BJ (cell line): Measurements from ENCODE around the gene ZC3H6. TPM values are rescaled to one million over a fixed set of nuclear protein-coding genes. Genes with fewer than 3 reads are reported as not detected.

Source experiments
- CTCF ChIA-PET: fragments of 350-600 bp; formaldehyde crosslinking; extraction: SDS; loops from one replicate; lab custom pipeline; 2021; ENCODE audit warnings: antibody characterized with exemption, inconsistent platforms; lab: Yijun Ruan, JAX
- POLR2A ChIA-PET: fragments of 300-600 bp; sonication (Branson Sonifier 250); formaldehyde crosslinking; extraction: SDS; loops from one replicate; lab custom pipeline; 2021; ENCODE audit warnings: antibody characterized with exemption; lab: Charles Lee
- DNase-seq: peaks from one replicate; pipeline ENCODE4 v3.0.0-alpha.2; 2011; ENCODE audit warnings: low read depth
- H3K27me3 ChIP-seq: 2 replicates; pipeline ENCODE4 v1.6.0; 2011; ENCODE audit warnings: low read length; ENCODE audit not compliant: control insufficient read depth, insufficient read depth
- H3K36me3 ChIP-seq: 2 replicates; pipeline ENCODE4 v1.5.1; 2011; ENCODE audit warnings: low read length; ENCODE audit not compliant: control insufficient read depth, insufficient read depth
- H3K4me3 ChIP-seq: 2 replicates; pipeline ENCODE4 v1.5.1; 2011; ENCODE audit warnings: low read depth, mild to moderate bottlenecking, control low read depth, low read length
- polyA plus RNA-seq: library from polyadenylated mRNA; depleted of rRNA; stranded (reverse); fragments of >200 nt; gene quantifications from 2 replicates; pipeline ENCODE4 v1.2.3, GENCODE V29; 2011
- TF ChIP-seq, protein P1 (sequence below): IDR thresholded peaks from 2 replicates; pipeline ENCODE4 v1.5.1; 2011; ENCODE audit warnings: low read depth, mild to moderate bottlenecking, control low read depth, inconsistent platforms, low read length, moderate library complexity; ENCODE audit not compliant: insufficient read depth

Gene ZC3H6
- polyA plus RNA-seq, 1 experiment = 1.2 TPM

- TF ChIP-seq, protein P1, sequence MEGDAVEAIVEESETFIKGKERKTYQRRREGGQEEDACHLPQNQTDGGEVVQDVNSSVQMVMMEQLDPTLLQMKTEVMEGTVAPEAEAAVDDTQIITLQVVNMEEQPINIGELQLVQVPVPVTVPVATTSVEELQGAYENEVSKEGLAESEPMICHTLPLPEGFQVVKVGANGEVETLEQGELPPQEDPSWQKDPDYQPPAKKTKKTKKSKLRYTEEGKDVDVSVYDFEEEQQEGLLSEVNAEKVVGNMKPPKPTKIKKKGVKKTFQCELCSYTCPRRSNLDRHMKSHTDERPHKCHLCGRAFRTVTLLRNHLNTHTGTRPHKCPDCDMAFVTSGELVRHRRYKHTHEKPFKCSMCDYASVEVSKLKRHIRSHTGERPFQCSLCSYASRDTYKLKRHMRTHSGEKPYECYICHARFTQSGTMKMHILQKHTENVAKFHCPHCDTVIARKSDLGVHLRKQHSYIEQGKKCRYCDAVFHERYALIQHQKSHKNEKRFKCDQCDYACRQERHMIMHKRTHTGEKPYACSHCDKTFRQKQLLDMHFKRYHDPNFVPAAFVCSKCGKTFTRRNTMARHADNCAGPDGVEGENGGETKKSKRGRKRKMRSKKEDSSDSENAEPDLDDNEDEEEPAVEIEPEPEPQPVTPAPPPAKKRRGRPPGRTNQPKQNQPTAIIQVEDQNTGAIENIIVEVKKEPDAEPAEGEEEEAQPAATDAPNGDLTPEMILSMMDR = no peak
- no peak overlapping the region for H3K4me3 ChIP-seq
- POLR2A ChIA-PET = no interaction called here
- DNase-seq = no peak
- H3K36me3 ChIP-seq = no peaks in the 10 kb centered on the region
- no peaks in the 10 kb centered on the region for H3K27me3 ChIP-seq
- CTCF ChIA-PET = no interaction called here
Observed at GRCh38 chr2:112290648-112291047, 15.3 kb downstream of the ZC3H6 start.

DNA sequence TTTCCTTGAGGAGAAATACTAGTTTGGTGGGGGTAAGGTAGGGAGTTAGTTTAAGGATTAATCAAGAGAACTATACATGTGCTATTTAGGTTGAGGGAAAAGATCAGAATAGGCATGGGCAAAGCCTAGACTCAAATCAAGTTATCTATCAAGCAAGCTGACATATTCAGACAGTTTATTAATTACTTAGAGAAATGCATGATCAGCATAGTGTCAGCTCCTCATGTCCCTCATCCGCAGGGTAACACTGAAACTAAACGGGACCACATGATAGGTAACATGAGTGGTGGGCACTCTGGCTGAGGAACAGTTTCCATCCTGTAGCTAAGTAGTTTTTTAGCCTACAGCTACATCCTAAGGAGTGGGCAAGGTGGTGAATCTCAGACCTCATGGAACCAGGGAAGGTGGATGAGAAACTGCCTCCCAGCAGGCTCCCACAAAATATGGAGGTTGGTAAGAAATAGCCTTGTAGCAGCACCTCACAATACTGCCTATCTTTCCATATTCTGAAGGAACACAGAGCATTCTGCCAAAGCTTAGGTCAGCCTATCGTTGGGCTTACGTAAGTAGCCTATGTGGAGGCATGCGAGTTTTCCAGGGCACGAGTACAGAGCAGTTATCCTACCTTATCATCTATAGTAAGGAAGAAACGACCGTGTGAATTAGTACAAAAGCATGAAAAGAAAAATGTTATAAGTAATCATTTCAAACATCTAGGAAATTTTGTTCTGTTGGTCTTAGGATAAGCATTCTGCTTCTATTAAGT lies 18.4 kb downstream of the ZC3H6 start:
- H3K27me3 ChIP-seq = no peaks in the 10 kb centered on the region
- H3K4me3 ChIP-seq = no peak overlapping the region
- no peak for DNase-seq
- TF ChIP-seq, protein P1 = no peak
- no peaks in the 10 kb centered on the region for H3K36me3 ChIP-seq
- ChIA-PET CTCF (no interaction called here), POLR2A (interaction anchor here (0.6 kb wide), 1 partner anchor 17 kb away, joined by 3 read pairs; no protein-coding TSS in a partner anchor)

DNA sequence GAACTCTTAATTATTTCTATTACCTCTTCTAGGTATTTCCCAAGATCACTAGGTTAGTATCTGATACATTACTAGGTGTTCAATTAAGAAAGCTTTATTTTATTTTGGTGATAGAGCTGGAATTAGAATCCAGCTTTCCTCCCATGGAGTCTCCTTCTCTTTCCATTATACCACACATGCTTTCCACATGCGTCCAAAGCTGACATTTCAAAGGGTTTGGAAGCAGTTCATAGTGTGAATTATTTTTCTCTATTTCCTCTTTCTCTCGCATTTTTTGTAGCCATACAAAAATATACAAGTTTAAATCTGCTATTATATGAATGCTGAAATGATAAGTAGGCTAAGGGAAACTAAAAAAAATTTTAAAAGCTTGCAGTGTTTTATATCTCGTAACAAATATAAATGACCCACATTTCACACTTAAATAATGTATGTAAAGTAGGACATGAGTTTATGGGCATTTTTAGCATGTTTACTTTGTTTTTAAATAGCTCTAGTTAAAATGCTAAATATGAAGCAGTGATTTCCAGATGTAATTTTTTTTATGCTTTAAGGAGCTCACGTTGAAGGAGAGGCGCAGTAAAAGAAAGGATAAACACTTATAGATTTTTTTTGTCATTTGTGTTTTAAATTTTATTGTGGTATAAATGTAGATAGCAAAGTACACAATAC lies 20.1 kb downstream of the ZC3H6 start:
- ChIA-PET CTCF (interaction anchor here (0.6 to 1.7 kb wide), 2 partner anchors 36 to 185 kb away, joined by 4 to 5 read pairs; no protein-coding TSS in a partner anchor), POLR2A (no interaction called here)
- no peak overlapping the region for H3K4me3 ChIP-seq
- H3K36me3 ChIP-seq = no peaks in the 10 kb centered on the region
- DNase-seq = no peak
- no peaks in the 10 kb centered on the region for H3K27me3 ChIP-seq
- TF ChIP-seq, protein P1 = no peak

DNA sequence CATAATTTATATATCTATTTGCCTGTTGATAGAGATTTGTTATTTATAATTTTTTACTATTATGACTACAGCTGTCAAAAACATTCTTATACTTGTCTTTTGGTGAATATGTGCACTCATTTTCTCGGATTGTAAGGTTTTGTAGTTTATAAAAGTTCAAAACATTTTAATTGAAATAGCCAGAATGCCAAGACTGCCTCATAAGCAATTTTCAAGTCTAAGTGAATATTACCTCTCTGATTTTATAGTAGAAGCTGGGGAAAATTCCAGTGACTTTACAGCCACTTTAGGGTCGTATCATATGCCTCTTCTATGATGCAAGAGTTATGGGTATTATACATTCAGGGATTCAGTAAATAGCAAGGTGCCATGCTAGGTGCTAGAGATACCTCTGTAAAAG lies 21.0 kb downstream of the ZC3H6 start:
- no peak for DNase-seq
- POLR2A ChIA-PET = no interaction called here
- H3K27me3 ChIP-seq = no peaks in the 10 kb centered on the region
- TF ChIP-seq, protein P1 = no peak
- no peak overlapping the region for H3K4me3 ChIP-seq
- no peaks in the 10 kb centered on the region for H3K36me3 ChIP-seq
- CTCF ChIA-PET = interaction anchor here (1.7 kb wide), 1 partner anchor 37 kb away, joined by 5 read pairs; no protein-coding TSS in a partner anchor

DNA sequence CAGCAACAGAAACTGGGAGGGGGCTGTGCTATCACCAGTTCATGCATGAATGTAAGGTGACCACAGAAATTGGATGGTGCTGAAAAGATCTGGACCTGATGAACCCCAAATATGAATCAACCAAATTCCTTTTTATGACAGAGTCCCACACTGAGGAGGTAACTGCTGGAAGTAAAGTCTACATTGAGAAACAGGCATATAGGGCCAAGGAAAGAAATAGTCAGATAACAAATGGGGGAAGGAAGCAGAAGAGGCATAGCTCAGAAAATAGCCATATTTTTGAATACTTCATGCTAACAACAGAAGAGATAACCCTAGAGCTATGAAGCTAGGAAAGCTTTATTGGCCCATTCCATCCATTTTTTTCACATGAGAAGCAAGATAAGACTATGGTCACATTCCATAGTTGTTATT lies 25.8 kb downstream of the ZC3H6 start:
- TF ChIP-seq, protein P1 = no peak
- DNase-seq = no peak
- no peaks in the 10 kb centered on the region for H3K36me3 ChIP-seq
- H3K27me3 ChIP-seq = no peaks in the 10 kb centered on the region
- ChIA-PET CTCF (interaction anchor here (1.0 kb wide), 1 partner anchor 8 kb away, joined by 3 read pairs; no protein-coding TSS in a partner anchor), POLR2A (no interaction called here)
- no peak overlapping the region for H3K4me3 ChIP-seq
